Mononuclear cell (primary cell): Measurements from ENCODE around the gene IL11. TPM values are rescaled to one million over a fixed set of nuclear protein-coding genes. Genes with fewer than 3 reads are reported as not detected.

Source experiments
- H3K27me3 ChIP-seq: 2 replicates; pipeline ENCODE4 v1.6.0; 2011; ENCODE audit warnings: low read length, control low read depth; ENCODE audit not compliant: insufficient read depth
- H3K4me1 ChIP-seq: 2 replicates; pipeline ENCODE4 v1.5.1; 2011; ENCODE audit warnings: mild to moderate bottlenecking, low read length, control low read depth; ENCODE audit not compliant: insufficient read depth
- H3K4me3 ChIP-seq: 2 replicates; pipeline ENCODE4 v1.5.1; 2011; ENCODE audit warnings: mild to moderate bottlenecking, low read length, moderate library complexity
- H3K9me3 ChIP-seq: 2 replicates; pipeline ENCODE4 v1.5.1; 2011; ENCODE audit warnings: low read depth, mild to moderate bottlenecking, control low read depth, low read length
- total RNA-seq: library from RNA; depleted of rRNA; stranded (reverse); fragments of >200 nt; gene quantifications from one replicate; pipeline ENCODE4 v1.2.3, GENCODE V29; 2012

IL11 gene
- total RNA-seq, 1 donor, result 0.10 TPM

DNA sequence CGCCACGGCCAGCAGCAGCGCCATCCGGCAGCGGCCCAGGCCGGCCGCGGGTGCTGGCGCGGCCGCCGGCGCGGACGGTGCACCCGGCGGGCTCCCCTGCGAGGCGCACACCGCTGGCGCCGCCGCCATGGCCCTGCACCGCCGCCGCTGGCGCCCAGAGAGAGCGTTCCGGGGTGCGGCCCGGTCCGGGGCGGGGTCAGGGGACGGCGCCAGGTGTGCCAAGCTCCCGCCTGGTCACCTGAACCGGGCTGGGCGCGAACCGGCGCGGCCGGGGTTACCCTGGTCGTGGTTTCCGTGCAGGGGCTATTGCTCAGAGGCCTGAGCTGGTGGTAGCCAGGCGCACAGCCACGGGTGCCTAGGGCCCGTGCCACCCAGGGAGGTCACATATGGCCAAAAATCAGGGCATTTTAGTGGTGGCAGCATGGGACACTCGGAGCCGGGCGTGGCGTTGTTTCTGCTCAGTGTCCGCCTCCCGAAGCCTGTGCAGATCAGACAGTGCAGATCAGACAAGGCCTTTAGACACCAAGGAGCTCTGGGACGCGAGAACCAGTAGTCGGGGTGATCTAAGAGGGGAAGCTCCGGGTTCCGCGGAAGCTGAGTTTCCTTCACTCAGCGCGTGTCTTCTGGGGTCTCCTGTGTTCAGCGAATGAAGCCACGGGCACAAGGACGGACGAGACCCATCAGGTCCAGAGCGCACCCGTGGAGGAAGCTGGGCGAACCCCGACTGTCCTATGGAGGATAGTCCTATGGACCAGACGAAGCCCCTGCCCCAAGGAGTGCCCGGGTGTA, 14.1 kb upstream of the IL11 start, which contains the start of gene TMEM238:
TSS of gene TMEM238 (minus strand) at position 162 of the 789 bp plus-strand sequence. CDS start at position 129, 33 bp downstream.
- Histone ChIP-seq H3K9me3 (no peaks in the 10 kb centered on the region), H3K4me3 (peak within 1 kb of the TSS; percentile 97), H3K27me3 (no peaks in the 10 kb centered on the region), H3K4me1 (peaks cover 49% of the 10 kb centered on the region)

DNA sequence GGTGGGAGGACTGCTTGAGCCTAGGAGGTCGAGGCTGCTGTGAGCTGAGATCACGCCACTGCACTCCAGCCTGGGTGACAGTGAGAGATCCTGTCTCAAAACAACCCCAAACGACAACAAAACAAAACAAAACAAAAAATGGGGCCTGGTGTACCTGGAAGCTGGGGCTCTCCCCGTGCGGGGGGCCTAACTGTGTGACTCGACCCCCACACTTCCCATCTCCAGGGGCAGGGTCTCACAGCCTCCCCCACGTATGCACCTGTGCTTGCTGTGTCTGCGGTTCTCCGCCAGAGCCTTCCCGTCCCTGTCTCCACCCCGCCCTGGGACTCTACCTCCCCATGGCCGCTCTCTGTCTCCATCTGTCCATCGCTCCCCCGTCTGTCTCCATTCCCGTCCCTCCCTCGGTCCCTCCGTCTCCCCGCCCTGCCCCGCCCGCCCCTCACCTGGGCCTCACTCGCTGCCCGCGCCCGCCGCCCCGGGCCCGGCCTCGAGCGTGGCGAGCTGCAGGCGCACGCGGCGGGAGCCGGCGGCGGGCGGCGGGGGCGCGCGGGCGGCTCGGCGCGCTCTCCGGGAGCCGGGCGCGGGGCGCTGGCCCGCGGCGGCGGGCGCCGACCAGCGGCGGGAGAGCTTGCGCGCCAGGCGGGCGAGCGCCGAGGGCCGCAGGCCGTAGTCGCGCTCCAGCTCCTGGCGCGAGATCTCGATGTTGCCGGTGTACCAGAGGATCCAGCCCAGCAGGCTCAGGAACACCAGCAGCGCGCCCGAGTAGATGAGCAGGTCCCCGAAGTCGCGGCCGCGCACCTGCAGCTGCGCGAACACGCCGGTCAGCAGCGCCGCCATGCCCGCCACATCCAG, 13.2 kb upstream of the IL11 start:
- Histone ChIP-seq H3K4me3 (peak overlapping the region; percentile 38), H3K4me1 (peaks cover 41% of the 10 kb centered on the region), H3K9me3 (no peaks in the 10 kb centered on the region), H3K27me3 (no peaks in the 10 kb centered on the region)

DNA sequence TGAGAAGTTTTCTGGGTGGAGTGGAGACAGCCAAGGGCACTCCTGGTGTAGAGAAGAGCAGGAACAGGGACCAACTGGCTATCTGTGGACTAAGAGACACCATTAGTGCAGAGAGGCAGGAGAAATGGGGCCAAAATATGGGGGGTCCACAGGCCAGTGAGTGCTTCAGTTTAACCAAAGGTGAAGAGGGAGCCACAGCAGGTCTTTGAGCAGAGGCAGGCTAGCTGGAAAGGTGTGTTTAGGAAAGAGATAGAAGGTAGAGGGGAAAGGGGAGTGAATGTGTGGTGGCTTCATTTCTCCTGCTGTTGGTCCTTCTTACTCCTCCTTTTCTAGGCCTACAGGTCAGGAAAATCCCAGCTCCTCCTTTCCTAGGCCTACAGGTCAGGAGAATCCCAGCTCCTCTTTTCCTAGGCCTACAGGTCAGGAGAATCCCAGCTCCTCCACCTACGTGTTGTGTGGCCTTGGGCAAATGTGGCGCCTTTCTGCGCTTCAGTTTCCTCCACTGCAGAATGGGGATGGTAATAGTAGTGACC, 12.3 kb upstream of the IL11 start:
- Histone ChIP-seq H3K9me3 (no peaks in the 10 kb centered on the region), H3K4me3 (no peak overlapping the region), H3K4me1 (peaks cover 32% of the 10 kb centered on the region), H3K27me3 (no peaks in the 10 kb centered on the region)

DNA sequence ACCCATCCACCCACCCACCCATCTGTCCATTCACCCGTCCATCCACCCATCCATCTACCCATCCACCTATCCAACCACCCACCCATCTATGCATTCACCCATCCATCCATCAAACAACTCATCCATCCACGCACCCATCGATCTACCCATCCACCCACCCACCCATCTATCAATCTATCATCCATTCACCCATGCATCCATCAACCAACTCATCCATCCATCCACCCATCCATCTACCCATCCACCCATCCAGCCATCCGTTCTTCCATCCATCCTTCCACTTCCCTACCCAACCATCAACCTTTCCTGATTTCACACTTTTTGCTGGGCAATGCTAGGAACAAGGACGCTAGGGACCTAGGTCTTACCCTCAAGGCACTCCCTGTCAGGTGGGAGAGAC, 11.8 kb upstream of the IL11 start:
- peaks cover 26% of the 10 kb centered on the region for H3K4me1 ChIP-seq
- H3K4me3 ChIP-seq, result no peak overlapping the region
- no peaks in the 10 kb centered on the region for H3K9me3 ChIP-seq
- no peaks in the 10 kb centered on the region for H3K27me3 ChIP-seq

DNA sequence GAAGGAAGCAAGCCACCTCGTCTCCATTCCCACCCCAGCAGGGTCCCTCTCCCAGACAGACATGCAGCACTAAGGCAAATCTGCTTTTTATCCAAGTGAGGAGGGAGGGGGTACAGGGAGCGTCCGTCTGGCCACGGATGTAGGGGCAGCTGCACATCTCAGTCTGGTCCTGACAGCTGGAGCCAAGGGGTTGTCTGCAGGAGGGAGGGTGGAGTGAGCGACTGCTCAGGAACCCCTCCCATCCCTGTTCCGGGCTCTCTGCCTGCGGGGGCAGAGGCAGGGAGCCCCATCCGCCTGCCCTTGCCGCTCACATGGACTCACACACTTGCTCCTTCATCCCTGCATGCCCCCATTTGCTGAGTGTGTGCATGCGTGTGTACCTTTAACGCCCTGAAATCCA, 8.9 kb upstream of the IL11 start:
- peaks cover 10% of the 10 kb centered on the region for H3K4me1 ChIP-seq
- no peak overlapping the region for H3K4me3 ChIP-seq
- no peaks in the 10 kb centered on the region for H3K9me3 ChIP-seq
- H3K27me3 ChIP-seq, result peaks cover 8% of the 10 kb centered on the region

DNA sequence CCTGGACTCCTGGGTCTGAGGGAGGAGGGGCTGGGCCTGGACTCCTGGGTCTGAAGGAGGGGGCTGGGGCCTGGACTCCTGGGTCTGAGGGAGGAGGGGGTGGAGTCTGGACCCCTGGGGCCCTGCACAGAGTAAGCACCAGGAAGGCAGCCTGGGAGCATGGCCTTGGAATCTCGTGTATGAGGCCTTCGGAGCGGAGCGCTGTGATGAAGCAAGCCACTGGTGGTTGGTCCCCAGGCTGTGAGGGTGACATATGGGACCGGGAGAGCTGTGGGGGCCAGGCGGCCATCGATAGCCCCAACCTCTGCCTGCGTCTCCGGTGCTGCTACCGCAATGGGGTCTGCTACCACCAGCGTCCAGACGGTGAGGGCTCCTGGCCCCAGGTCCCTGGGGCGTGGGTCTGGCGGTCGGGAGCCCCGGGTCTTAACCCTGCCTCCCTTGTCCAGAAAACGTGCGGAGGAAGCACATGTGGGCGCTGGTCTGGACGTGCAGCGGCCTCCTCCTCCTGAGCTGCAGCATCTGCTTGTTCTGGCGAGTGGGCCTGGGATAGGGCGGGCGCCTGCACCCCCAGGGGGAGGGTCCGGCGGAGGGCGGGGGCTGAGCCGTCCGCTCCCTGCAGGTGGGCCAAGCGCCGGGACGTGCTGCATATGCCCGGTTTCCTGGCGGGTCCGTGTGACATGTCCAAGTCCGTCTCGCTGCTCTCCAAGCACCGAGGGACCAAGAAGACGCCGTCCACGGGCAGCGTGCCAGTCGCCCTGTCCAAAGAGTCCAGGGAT, 7.3 kb upstream of the IL11 start:
- Histone ChIP-seq H3K4me3 (no peak overlapping the region), H3K4me1 (no peaks in the 10 kb centered on the region), H3K9me3 (no peaks in the 10 kb centered on the region), H3K27me3 (peaks cover 12% of the 10 kb centered on the region)

DNA sequence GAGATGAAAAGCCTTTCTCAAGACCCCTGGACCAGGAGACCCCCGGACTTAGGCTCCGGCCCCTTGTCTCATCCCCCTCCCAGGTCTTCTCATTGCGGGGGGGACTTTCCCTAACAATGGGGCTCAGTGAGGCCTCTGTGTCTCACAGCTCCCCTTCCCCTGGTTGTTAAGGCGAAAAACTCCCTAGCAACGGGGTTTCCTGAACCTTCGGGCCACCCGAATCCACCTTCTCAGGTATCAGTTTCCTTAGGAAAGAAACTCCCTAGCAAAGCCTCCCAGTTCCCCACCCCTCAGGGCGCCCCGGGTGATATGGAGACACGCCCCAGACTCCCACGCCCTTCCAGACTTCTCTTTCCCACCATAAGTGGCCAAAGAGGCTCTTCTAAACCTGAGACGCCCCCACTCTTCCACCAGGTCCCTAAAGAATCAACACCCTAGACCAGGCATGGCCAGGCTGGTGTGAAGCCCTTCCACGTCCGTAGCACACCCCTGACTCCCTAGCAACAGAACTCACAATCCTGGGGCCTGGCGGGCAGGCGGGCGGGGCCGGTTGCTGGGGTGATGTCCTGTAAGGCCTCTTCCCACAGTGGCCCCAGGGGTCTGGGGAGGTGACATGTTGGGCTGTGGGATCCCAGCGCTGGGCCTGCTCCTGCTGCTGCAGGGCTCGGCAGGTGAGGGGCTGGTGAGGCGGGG, 6.1 kb upstream of the IL11 start, which contains the start of gene TMEM190:
TSS of gene TMEM190 (plus strand) at position 586 of the 693 bp plus-strand sequence. CDS start at position 614, 28 bp downstream.
- Histone ChIP-seq H3K27me3 (peaks cover 21% of the 10 kb centered on the region), H3K4me1 (no peaks in the 10 kb centered on the region), H3K9me3 (no peaks in the 10 kb centered on the region)

DNA sequence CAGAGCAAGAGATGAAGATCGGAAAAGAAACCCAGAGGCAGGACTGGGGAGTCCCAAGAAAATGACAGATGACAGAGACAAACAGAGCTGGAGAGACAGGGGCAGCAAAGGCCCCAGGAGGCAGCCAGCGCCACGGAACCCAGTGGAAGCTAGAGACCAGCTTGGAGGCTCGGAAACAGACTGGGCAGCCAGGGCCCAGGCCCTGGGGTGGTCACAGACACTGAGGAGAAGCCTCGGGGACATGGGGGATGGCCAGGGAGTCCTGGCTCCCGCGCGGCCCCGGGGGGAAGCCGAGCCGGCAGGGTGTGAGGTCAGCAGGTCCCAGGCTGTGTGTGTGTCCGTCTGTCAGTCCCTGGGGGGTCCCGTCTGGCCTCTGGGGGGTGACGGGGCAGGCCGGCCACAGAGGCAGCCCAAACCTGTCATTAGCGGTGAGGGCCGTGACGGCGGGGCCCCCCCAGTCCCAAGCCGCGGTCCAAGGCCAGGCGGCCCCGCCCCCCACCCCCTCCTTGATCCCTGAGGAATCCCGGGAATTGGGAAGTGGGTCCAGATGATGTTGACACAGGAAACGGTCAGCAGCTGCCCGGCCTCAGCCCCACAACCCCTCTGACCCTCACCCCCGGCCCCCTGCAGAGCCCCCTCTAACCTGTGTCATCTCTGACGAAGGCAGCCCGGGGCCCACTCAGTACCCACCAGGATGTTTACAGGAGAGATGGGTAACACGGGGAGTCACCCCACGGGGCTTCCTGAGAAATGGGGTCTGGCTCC, 3.9 kb upstream of the IL11 start:
- Histone ChIP-seq H3K4me1 (peaks cover 1% of the 10 kb centered on the region), H3K27me3 (peaks cover 34% of the 10 kb centered on the region), H3K9me3 (no peaks in the 10 kb centered on the region), H3K4me3 (no peak overlapping the region)

More for the DNA sequence above, 6.1 kb upstream of the IL11 start, which contains the start of gene TMEM190:
- H3K4me3 ChIP-seq, result no peak within 1 kb of the TSS

DNA sequence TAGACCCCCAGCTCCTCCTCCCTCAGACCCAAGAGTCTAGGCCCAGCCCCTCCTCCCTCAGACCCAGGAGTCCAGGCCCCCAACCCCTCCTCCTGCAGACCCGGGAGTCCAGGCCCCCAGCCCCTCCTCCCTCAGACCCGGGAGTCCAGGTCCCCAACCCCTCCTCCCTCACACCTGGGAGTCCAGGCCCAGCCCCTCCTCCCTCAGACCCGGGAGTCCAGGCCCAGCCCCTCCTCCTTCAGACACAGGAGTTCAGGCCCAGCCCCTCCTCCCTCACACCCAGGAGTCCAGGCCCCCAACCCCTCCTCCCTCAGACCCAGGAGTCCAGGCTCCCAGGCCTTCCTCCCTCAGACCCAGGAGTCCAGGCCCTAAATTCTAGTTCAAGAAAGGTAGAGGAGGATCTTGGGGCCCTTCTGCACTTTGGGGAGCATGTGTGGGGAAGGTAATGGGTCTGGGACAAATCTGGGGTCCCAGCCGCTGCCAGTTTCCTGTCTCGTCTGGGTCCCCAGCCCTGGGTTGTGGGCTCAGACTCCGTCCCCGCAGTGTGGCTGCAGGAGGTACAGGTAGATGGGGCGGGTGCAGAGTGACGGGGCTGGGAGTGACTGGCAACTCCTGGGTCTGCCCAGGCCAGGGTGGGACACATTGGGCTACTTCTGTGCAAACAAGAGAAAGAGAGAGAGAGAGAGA, 3.2 kb upstream of the IL11 start:
- Histone ChIP-seq H3K4me1 (peaks cover 6% of the 10 kb centered on the region), H3K4me3 (no peak overlapping the region), H3K9me3 (no peaks in the 10 kb centered on the region), H3K27me3 (peaks cover 41% of the 10 kb centered on the region)

DNA sequence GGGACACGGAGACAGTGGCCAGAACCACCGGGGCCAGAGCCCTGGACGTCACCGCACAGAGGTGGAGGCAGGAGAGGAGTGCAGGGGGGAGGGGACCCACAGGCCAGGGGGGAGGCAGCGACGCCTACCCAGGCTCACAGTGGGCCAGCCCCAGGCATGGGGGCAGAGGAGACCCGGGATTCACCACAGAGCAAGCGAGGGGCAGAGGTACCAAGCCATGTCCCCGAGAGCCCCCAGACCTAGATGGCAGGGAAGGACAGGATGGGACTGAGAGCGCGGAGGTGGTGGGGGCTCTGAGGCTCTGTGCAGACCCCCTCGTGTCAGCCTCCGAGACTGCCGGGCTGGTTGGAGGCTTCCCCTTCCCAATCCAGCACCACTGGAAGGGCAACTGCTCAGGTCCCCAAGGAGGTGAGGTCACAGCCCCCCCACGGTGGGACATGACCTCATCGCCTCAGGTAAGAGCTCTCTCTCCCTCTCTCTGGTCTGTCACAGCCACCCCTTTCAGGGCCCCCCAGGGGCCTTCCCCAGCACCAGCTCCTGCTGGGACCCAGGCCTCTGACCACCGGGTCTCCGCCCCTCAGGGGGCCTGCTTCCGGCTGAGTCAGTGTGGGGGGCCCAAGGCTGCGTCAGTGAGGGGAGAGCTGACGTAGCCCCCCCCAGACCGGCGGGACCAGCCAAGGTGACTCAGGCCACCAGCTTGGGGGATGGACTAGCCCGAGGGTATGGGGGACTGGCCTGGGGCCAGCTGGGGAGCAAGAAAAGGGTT, 2.2 kb upstream of the IL11 start:
- peaks cover 6% of the 10 kb centered on the region for H3K4me1 ChIP-seq
- H3K4me3 ChIP-seq, result no peak overlapping the region
- peaks cover 42% of the 10 kb centered on the region for H3K27me3 ChIP-seq
- H3K9me3 ChIP-seq, result no peaks in the 10 kb centered on the region

DNA sequence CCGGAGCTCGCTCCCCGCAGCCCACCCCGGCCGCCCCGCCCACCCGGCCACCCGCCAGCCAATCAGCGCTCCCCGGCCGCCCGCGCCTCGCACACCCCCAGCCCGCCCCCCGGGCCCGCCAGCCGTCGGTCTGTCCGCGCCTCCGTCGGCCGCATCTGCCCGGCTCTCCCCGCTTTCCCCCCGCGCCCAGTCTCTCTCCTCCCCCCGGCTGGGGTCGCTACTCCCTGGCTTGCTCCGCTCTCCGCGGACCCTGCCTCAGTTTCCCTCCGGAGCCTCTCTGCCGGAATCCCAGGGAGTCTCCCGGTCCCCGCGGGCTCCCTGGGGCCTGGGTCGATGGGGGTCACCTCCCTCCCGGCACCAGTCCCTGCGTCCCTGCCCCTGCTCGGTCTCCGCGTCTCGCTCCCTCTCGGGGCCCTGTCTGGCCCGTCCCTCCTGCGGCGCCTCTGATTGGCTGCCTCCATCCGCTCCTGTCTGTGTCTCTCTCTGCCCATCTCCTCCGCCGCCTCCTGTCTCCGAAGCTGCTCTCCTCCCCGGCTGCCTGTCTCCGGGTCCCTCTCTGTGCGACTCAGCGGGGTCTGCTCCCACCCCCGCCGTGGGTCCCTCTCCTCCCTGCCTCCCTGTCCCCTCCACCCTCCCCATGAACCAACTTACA, 484 bp downstream of the IL11 start:
- H3K4me3 ChIP-seq, result no peak overlapping the region
- H3K9me3 ChIP-seq, result no peaks in the 10 kb centered on the region
- H3K4me1 ChIP-seq, result peaks cover 6% of the 10 kb centered on the region
- H3K27me3 ChIP-seq, result peaks cover 33% of the 10 kb centered on the region
